SIG-M5 (cell line): Measurements from ENCODE around the gene MBIP.

Experiments
- DNase-seq: peaks from one replicate; lab custom pipeline; 2025; lab: John Stamatoyannopoulos, UW

MBIP gene

GRCh38 chr14:36313898-36314297 lies 6.5 kb downstream of the MBIP start:
- DNase-seq = no peak

- DNase-seq = no peak
Observed at GRCh38 chr14:36313206-36313605, 7.2 kb downstream of the MBIP start.

GRCh38 chr14:36306836-36307235 lies 13.6 kb downstream of the MBIP start:
- no peak for DNase-seq

- DNase-seq = no peak
Observed at GRCh38 chr14:36304895-36305294, 15.5 kb downstream of the MBIP start.

- DNase-seq = no peak
Observed at GRCh38 chr14:36303960-36304359, 16.5 kb downstream of the MBIP start.

- no peak for DNase-seq
Observed at GRCh38 chr14:36302823-36303222, 17.6 kb downstream of the MBIP start.

GRCh38 chr14:36301159-36301558 lies 19.3 kb downstream of the MBIP start:
- no peak for DNase-seq

GRCh38 chr14:36300337-36300736 lies 20.1 kb downstream of the MBIP start:
- no peak for DNase-seq

- DNase-seq = no peak
Observed at GRCh38 chr14:36295642-36296627, 24.5 kb downstream of the MBIP start.

GRCh38 chr14:36294543-36294942 lies 25.9 kb downstream of the MBIP start:
- DNase-seq = no peak

- DNase-seq = no peak
Observed at GRCh38 chr14:36293824-36294223, 26.6 kb downstream of the MBIP start.

GRCh38 chr14:36289954-36290353 lies 30.5 kb downstream of the MBIP start:
- no peak for DNase-seq

- no peak for DNase-seq
Observed at GRCh38 chr14:36288496-36288895, 31.9 kb downstream of the MBIP start.

- DNase-seq = no peak
Observed at GRCh38 chr14:36284971-36285595, 35.4 kb downstream of the MBIP start.

GRCh38 chr14:36281309-36281708 lies 39.1 kb downstream of the MBIP start:
- DNase-seq = no peak

GRCh38 chr14:36279306-36280190 lies 40.9 kb downstream of the MBIP start:
- DNase-seq = no peak

- no peak for DNase-seq
Observed at GRCh38 chr14:36275741-36276140, 44.7 kb downstream of the MBIP start.

- no peak for DNase-seq
Observed at GRCh38 chr14:36271939-36272907, 48.2 kb downstream of the MBIP start.

- DNase-seq = no peak
Observed at GRCh38 chr14:36271222-36271621, 49.2 kb downstream of the MBIP start.

- DNase-seq = no peak
Observed at GRCh38 chr14:36270191-36270590, 50.2 kb downstream of the MBIP start.

- no peak for DNase-seq
Observed at GRCh38 chr14:36268121-36268520, 52.3 kb downstream of the MBIP start.
